Left cardiac atrium (tissue), 4 donors: ENCODE results near the gene COX6B2. TPM values are rescaled to one million over a fixed set of nuclear protein-coding genes. Genes with fewer than 3 reads are reported as not detected.
A peak's percentile ranks its signal among the peaks of the same experiment; 100 is the strongest.

Experiments
- ATAC-seq, 2 donors: fragments of 200-7000 bp; cut with Tn5 transposase; one replicate each; pipeline ENCODE4 v1.9.1; 2020; ENCODE audit warnings: mild to moderate bottlenecking in 2 of 2, moderate library complexity in 2 of 2
- DNase-seq: peaks from one replicate; pipeline ENCODE4 v3.0.0-alpha.2; 2020
- intact Hi-C, 2 donors: fragments of 100-400 bp; cut with DNase I; formaldehyde crosslinking; loops; one replicate each; pipeline versions ENCODE4 v1.14.1 to v1.15.1; 2022 to 2023
- total RNA-seq, 2 donors: library from RNA; stranded (reverse); fragmentation: NEBNext Ultra II Directional; extraction: Animal tissue kit (Norgen Biotek cat#: 25700); gene quantifications; one replicate each; pipeline ENCODE4 v1.2.1, GENCODE V29; 2021
- donor health status: DM: no; HTN: yes; CAD: no.
- donor health status: DM: no; HTN: yes; CAD: no; lungs with severe emphysema.
- donor health status: DM: yes; HTN: yes; CAD: no.
- donor health status: Dilated cardiomyopathy.

Gene COX6B2
- total RNA-seq, 2 donors from 2014 or later: not detected

- DNase-seq (no peak), ATAC-seq (peak in 1 of 2 donors; percentile 0)
- intact Hi-C loops: loop anchor here (5.0 to 10.0 kb wide), 3 partner anchors 42 to 82 kb away; no protein-coding TSS in a partner anchor
Observed at GRCh38 chr19:55384131-55384919, 29.8 kb upstream of the COX6B2 start, which contains the start of gene TMEM238. TMEM238 (minus strand) TSS chr19:55384292; CDS start chr19:55384259, 33 bp downstream.

GRCh38 chr19:55383279-55384130 lies 29.0 kb upstream of the COX6B2 start:
- peak; percentile 59 for DNase-seq
- intact Hi-C loops: loop anchor here (5.0 to 10.0 kb wide), 3 partner anchors 41 to 81 kb away; no protein-coding TSS in a partner anchor
- peak; percentile 1 to 23 for ATAC-seq

DNA sequence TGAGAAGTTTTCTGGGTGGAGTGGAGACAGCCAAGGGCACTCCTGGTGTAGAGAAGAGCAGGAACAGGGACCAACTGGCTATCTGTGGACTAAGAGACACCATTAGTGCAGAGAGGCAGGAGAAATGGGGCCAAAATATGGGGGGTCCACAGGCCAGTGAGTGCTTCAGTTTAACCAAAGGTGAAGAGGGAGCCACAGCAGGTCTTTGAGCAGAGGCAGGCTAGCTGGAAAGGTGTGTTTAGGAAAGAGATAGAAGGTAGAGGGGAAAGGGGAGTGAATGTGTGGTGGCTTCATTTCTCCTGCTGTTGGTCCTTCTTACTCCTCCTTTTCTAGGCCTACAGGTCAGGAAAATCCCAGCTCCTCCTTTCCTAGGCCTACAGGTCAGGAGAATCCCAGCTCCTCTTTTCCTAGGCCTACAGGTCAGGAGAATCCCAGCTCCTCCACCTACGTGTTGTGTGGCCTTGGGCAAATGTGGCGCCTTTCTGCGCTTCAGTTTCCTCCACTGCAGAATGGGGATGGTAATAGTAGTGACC lies 28.1 kb upstream of the COX6B2 start:
- intact Hi-C loops: loop anchor here (5.0 to 10.0 kb wide), 3 partner anchors 40 to 80 kb away; no protein-coding TSS in a partner anchor
- no peak for DNase-seq
- no peak for ATAC-seq

DNA sequence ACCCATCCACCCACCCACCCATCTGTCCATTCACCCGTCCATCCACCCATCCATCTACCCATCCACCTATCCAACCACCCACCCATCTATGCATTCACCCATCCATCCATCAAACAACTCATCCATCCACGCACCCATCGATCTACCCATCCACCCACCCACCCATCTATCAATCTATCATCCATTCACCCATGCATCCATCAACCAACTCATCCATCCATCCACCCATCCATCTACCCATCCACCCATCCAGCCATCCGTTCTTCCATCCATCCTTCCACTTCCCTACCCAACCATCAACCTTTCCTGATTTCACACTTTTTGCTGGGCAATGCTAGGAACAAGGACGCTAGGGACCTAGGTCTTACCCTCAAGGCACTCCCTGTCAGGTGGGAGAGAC lies 27.5 kb upstream of the COX6B2 start:
- intact Hi-C loops: loop anchor here (5.0 to 10.0 kb wide), 3 partner anchors 40 to 80 kb away; no protein-coding TSS in a partner anchor

DNA sequence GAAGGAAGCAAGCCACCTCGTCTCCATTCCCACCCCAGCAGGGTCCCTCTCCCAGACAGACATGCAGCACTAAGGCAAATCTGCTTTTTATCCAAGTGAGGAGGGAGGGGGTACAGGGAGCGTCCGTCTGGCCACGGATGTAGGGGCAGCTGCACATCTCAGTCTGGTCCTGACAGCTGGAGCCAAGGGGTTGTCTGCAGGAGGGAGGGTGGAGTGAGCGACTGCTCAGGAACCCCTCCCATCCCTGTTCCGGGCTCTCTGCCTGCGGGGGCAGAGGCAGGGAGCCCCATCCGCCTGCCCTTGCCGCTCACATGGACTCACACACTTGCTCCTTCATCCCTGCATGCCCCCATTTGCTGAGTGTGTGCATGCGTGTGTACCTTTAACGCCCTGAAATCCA lies 24.7 kb upstream of the COX6B2 start:
- intact Hi-C loops: no loop called here
- no peak for DNase-seq
- ATAC-seq: no peak

More for the DNA sequence above, 27.5 kb upstream of the COX6B2 start:
- no peak for ATAC-seq
- DNase-seq: no peak

GRCh38 chr19:55377356-55378131 lies 23.0 kb upstream of the COX6B2 start:
- DNase-seq (no peak), ATAC-seq (peak in 1 of 2 donors; percentile 23)
- intact Hi-C loops: no loop called here

DNA sequence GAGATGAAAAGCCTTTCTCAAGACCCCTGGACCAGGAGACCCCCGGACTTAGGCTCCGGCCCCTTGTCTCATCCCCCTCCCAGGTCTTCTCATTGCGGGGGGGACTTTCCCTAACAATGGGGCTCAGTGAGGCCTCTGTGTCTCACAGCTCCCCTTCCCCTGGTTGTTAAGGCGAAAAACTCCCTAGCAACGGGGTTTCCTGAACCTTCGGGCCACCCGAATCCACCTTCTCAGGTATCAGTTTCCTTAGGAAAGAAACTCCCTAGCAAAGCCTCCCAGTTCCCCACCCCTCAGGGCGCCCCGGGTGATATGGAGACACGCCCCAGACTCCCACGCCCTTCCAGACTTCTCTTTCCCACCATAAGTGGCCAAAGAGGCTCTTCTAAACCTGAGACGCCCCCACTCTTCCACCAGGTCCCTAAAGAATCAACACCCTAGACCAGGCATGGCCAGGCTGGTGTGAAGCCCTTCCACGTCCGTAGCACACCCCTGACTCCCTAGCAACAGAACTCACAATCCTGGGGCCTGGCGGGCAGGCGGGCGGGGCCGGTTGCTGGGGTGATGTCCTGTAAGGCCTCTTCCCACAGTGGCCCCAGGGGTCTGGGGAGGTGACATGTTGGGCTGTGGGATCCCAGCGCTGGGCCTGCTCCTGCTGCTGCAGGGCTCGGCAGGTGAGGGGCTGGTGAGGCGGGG lies 21.9 kb upstream of the COX6B2 start, which contains the start of gene TMEM190:
TMEM190 (plus strand) TSS at position 586 of the 693 bp plus-strand sequence; CDS start at position 614, 28 bp downstream.
- no peak for ATAC-seq
- DNase-seq: no peak
- intact Hi-C loops: no loop called here

- ATAC-seq: no peak
- intact Hi-C loops: no loop called here
- no peak for DNase-seq
Observed at GRCh38 chr19:55373993-55374757, 19.7 kb upstream of the COX6B2 start.

DNA sequence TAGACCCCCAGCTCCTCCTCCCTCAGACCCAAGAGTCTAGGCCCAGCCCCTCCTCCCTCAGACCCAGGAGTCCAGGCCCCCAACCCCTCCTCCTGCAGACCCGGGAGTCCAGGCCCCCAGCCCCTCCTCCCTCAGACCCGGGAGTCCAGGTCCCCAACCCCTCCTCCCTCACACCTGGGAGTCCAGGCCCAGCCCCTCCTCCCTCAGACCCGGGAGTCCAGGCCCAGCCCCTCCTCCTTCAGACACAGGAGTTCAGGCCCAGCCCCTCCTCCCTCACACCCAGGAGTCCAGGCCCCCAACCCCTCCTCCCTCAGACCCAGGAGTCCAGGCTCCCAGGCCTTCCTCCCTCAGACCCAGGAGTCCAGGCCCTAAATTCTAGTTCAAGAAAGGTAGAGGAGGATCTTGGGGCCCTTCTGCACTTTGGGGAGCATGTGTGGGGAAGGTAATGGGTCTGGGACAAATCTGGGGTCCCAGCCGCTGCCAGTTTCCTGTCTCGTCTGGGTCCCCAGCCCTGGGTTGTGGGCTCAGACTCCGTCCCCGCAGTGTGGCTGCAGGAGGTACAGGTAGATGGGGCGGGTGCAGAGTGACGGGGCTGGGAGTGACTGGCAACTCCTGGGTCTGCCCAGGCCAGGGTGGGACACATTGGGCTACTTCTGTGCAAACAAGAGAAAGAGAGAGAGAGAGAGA lies 18.9 kb upstream of the COX6B2 start:
- DNase-seq: no peak
- no peak for ATAC-seq
- intact Hi-C loops: no loop called here

DNA sequence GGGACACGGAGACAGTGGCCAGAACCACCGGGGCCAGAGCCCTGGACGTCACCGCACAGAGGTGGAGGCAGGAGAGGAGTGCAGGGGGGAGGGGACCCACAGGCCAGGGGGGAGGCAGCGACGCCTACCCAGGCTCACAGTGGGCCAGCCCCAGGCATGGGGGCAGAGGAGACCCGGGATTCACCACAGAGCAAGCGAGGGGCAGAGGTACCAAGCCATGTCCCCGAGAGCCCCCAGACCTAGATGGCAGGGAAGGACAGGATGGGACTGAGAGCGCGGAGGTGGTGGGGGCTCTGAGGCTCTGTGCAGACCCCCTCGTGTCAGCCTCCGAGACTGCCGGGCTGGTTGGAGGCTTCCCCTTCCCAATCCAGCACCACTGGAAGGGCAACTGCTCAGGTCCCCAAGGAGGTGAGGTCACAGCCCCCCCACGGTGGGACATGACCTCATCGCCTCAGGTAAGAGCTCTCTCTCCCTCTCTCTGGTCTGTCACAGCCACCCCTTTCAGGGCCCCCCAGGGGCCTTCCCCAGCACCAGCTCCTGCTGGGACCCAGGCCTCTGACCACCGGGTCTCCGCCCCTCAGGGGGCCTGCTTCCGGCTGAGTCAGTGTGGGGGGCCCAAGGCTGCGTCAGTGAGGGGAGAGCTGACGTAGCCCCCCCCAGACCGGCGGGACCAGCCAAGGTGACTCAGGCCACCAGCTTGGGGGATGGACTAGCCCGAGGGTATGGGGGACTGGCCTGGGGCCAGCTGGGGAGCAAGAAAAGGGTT lies 18.0 kb upstream of the COX6B2 start:
- intact Hi-C loops: no loop called here
- DNase-seq: no peak
- ATAC-seq: no peak

- DNase-seq (no peak), ATAC-seq (peak in 1 of 2 donors; percentile 10)
- intact Hi-C loops: no loop called here
Observed at GRCh38 chr19:55370305-55370988, 15.9 kb upstream of the COX6B2 start, which contains the start of gene IL11. IL11 (minus strand) TSS chr19:55370463; CDS start chr19:55370310, 153 bp downstream.

DNA sequence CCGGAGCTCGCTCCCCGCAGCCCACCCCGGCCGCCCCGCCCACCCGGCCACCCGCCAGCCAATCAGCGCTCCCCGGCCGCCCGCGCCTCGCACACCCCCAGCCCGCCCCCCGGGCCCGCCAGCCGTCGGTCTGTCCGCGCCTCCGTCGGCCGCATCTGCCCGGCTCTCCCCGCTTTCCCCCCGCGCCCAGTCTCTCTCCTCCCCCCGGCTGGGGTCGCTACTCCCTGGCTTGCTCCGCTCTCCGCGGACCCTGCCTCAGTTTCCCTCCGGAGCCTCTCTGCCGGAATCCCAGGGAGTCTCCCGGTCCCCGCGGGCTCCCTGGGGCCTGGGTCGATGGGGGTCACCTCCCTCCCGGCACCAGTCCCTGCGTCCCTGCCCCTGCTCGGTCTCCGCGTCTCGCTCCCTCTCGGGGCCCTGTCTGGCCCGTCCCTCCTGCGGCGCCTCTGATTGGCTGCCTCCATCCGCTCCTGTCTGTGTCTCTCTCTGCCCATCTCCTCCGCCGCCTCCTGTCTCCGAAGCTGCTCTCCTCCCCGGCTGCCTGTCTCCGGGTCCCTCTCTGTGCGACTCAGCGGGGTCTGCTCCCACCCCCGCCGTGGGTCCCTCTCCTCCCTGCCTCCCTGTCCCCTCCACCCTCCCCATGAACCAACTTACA lies 15.3 kb upstream of the COX6B2 start:
- DNase-seq (no peak), ATAC-seq (peak; percentile 42 to 54)
- intact Hi-C loops: no loop called here

DNA sequence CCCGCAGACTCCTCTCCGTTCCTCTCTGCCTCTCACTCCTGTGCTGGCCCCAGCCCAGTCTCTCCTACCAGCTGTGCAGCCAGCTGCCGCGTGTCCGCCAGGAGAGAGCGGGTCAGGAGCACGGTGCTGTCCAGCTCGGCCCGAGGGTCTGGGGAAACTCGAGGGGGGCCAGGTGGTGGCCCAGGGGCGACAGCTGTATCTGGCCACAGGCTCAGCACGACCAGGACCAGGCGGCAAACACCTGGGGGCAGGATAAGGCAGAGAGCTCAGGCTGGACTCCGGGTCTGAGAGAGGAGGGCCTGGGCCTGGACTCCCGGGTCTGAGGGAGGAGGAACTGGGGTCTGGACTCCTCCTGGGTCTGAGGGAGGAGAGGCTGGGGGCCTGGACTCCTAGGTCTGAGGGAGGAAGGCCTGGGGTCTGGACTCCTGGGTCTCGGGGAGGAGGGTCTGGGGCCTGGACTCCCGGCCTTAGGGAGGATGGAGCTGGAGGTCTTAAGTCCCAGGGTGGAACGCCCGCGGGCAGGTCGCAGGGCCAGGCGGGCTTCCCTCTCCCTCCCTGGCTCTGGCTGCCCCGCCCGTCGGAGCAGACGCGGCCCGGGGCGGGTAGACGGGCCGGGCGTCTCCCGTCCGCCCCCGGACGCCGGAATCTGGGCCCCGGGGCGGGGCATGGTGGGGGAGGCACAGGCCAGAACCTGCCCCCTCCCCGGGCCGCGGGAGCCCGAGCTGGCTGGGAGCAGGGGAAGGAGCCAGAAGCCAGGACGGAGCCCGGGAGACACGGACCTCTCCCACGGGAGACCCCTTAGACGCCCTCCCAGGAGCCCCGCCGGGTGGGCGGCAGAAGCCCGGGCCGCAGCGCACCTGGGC lies 14.4 kb upstream of the COX6B2 start:
- intact Hi-C loops: no loop called here
- DNase-seq (no peak), ATAC-seq (peak; percentile 41 to 83)

DNA sequence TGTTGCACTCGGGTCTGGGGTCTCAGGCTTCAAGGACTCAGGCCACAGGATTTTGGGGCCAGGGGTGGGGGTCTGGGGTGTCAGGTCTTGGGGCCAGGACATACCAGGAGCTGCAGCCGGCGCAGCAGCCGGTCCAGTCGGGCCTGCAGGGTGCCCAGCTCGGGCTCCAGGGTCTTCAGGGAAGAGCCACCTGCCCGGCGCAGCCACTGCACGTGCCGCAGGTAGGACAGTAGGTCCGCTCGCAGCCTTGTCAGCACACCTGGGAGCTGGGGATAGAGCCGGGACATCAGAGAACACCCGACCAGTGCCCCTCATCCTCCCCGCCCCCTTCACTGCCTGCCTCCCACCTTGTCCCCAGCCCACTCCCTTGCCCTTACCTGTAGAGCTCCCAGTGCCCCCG lies 13.6 kb upstream of the COX6B2 start:
- DNase-seq (no peak), ATAC-seq (no peak)
- intact Hi-C loops: no loop called here
